ENCODE results near the gene XK. TPM values are rescaled to one million over a fixed set of nuclear protein-coding genes. Genes with fewer than 3 reads are reported as not detected.

Gene XK
- total RNA-seq, result 10 to 100 TPM in 3 of 4 donors, 1 to 10 TPM in 1; 8.3 to 32.4 (median 27.3) TPM

- Histone ChIP-seq H3K4me1 (no peaks in the 10 kb centered on the region), H3K36me3 (no peaks in the 10 kb centered on the region), H3K9me3 (no peaks in the 10 kb centered on the region), H3K27ac (peak within 1 kb of the TSS; percentile 62 to 94 (median 82)), H3K4me3 (peak within 1 kb of the TSS; percentile 37 to 64 (median 50)), H3K27me3 (no peaks in the 10 kb centered on the region)
- TF ChIP-seq, protein P1, sequence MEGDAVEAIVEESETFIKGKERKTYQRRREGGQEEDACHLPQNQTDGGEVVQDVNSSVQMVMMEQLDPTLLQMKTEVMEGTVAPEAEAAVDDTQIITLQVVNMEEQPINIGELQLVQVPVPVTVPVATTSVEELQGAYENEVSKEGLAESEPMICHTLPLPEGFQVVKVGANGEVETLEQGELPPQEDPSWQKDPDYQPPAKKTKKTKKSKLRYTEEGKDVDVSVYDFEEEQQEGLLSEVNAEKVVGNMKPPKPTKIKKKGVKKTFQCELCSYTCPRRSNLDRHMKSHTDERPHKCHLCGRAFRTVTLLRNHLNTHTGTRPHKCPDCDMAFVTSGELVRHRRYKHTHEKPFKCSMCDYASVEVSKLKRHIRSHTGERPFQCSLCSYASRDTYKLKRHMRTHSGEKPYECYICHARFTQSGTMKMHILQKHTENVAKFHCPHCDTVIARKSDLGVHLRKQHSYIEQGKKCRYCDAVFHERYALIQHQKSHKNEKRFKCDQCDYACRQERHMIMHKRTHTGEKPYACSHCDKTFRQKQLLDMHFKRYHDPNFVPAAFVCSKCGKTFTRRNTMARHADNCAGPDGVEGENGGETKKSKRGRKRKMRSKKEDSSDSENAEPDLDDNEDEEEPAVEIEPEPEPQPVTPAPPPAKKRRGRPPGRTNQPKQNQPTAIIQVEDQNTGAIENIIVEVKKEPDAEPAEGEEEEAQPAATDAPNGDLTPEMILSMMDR (IDR thresholded peaks at IDR 0.05), result no peak
- peak; percentile 51 to 60 for TF ChIP-seq POLR2A (IDR thresholded peaks at IDR 0.05)
- DNase-seq, result peak; percentile 25 to 78 (median 78)
Observed at GRCh38 chrX:37685381-37686359, at the start of gene XK. XK (plus strand) TSS chrX:37685791; CDS start chrX:37685962, 171 bp downstream.

DNA sequence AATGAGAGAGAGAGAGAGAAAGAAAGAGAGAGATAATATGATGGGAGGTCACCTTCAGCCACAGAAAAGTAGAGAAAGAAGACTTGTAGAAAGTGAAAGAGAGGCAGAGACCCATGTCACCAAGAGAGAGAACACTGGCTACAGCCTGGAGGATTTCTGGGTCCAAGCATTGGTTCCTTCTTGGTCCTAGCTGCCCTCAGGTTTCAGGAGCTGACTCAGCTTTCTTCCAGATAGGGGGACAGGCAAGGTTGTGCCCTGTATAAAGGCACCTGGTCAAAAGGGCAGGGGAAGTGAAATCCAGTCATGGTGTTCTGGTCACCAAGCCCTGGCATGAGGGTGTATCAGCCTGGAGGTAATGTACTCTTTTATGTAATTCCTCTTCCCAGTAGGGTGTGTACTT lies 47.5 kb upstream of the XK start:
- no peak overlapping the region for H3K4me3 ChIP-seq
- no peak overlapping the region for H3K27ac ChIP-seq
- H3K36me3 ChIP-seq, result no peaks in the 10 kb centered on the region
- no peaks in the 10 kb centered on the region for H3K9me3 ChIP-seq
- H3K4me1 ChIP-seq, result no peaks in the 10 kb centered on the region
- DNase-seq, result no peak
- TF ChIP-seq POLR2A (IDR thresholded peaks at IDR 0.05), result no peak
- TF ChIP-seq, protein P1 (IDR thresholded peaks at IDR 0.05), result no peak
- no peaks in the 10 kb centered on the region for H3K27me3 ChIP-seq

GRCh38 chrX:37640142-37640541 lies 45.4 kb upstream of the XK start:
- no peak overlapping the region for H3K4me3 ChIP-seq

DNA sequence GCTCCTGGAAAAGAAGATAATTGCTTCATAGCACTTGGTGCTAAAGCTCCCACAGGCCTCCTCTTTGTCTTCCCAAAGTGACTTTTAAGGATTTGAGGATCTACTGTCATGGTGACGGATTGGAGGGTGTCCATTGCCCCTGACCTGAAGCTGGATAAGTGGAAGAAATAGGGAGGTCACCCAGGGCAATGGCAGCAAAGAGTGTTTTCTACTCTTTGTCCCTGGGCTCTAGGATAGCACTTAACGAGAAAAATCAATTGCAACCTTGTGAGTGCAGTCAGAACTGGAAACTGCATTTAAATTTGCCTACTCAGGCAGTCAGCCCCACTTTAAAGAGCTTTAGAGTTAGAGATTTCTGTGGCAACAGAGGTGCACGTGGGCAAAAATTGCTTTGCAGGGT lies 43.7 kb upstream of the XK start:
- no peak overlapping the region for H3K27ac ChIP-seq
- H3K27me3 ChIP-seq, result no peaks in the 10 kb centered on the region
- no peak overlapping the region for H3K4me3 ChIP-seq
- no peak for DNase-seq
- no peaks in the 10 kb centered on the region for H3K36me3 ChIP-seq
- no peak for TF ChIP-seq POLR2A (IDR thresholded peaks at IDR 0.05)
- TF ChIP-seq, protein P1 (IDR thresholded peaks at IDR 0.05), result no peak
- no peaks in the 10 kb centered on the region for H3K4me1 ChIP-seq
- no peaks in the 10 kb centered on the region for H3K9me3 ChIP-seq

More at GRCh38 chrX:37640142-37640541, 45.4 kb upstream of the XK start:
- Histone ChIP-seq H3K9me3 (no peaks in the 10 kb centered on the region), H3K4me1 (no peaks in the 10 kb centered on the region), H3K36me3 (no peaks in the 10 kb centered on the region), H3K27ac (no peak overlapping the region), H3K27me3 (no peaks in the 10 kb centered on the region)
- TF ChIP-seq, protein P1 (IDR thresholded peaks at IDR 0.05), result no peak
- TF ChIP-seq POLR2A (IDR thresholded peaks at IDR 0.05), result no peak
- DNase-seq, result no peak

GRCh38 chrX:37644381-37645305 lies 40.9 kb upstream of the XK start:
- Histone ChIP-seq H3K27me3 (no peaks in the 10 kb centered on the region), H3K4me1 (no peaks in the 10 kb centered on the region), H3K36me3 (no peaks in the 10 kb centered on the region), H3K9me3 (no peaks in the 10 kb centered on the region), H3K4me3 (no peak overlapping the region), H3K27ac (no peak overlapping the region)
- DNase-seq, result no peak
- TF ChIP-seq POLR2A (IDR thresholded peaks at IDR 0.05), result no peak
- TF ChIP-seq, protein P1 (IDR thresholded peaks at IDR 0.05), result no peak
